Ishikawa (cell line): ENCODE data around the gene PPM1L.

Experiments
- CEBPB ChIP-seq: IDR thresholded peaks from 2 replicates; pipeline ENCODE4 v1.6.1; 2012
- CREB1 ChIP-seq: IDR thresholded peaks from 2 replicates; pipeline ENCODE4 v1.6.1; 2012; ENCODE audit warnings: low read depth
- EGR1 ChIP-seq: IDR thresholded peaks from 2 replicates; pipeline ENCODE4 v1.6.1; 2012
- EP300 ChIP-seq: IDR thresholded peaks from 2 replicates; pipeline ENCODE4 v1.6.1; 2012; ENCODE audit warnings: borderline replicate concordance
- FOXM1 ChIP-seq: IDR thresholded peaks from 2 replicates; pipeline ENCODE4 v1.6.1; 2012; ENCODE audit warnings: low read depth, borderline replicate concordance
- NFIC ChIP-seq: IDR thresholded peaks from 2 replicates; pipeline ENCODE4 v1.6.1; 2012
- RAD21 ChIP-seq: IDR thresholded peaks from 2 replicates; pipeline ENCODE4 v1.6.1; 2012; ENCODE audit warnings: low read depth
- REST ChIP-seq: IDR thresholded peaks from 2 replicates; pipeline ENCODE4 v1.6.1; 2012; ENCODE audit warnings: low read depth, mild to moderate bottlenecking
- TAF1 ChIP-seq: IDR thresholded peaks from 2 replicates; pipeline ENCODE4 v1.6.1; 2012; ENCODE audit warnings: low read depth, mild to moderate bottlenecking
- TCF12 ChIP-seq: IDR thresholded peaks from 2 replicates; pipeline ENCODE4 v1.6.1; 2012; ENCODE audit warnings: low read depth
- TEAD4 ChIP-seq: IDR thresholded peaks from 2 replicates; pipeline ENCODE4 v1.6.1; 2012
- USF1 ChIP-seq: IDR thresholded peaks from 2 replicates; pipeline ENCODE4 v1.6.1; 2012
- YY1 ChIP-seq: IDR thresholded peaks from 2 replicates; pipeline ENCODE4 v1.6.1; 2012; ENCODE audit warnings: low read depth
- ZBTB7A ChIP-seq: IDR thresholded peaks from 2 replicates; pipeline ENCODE4 v1.6.1; 2012; ENCODE audit warnings: low read depth
- TF ChIP-seq, protein P1 (sequence below): IDR thresholded peaks from 2 replicates; pipeline ENCODE4 v1.6.1; 2012

PPM1L gene

GRCh38 chr3:161070980-161071663, 315.1 kb downstream of the PPM1L start:
- TF ChIP-seq USF1, result no peak
- TF ChIP-seq ZBTB7A, result no peak
- TF ChIP-seq NFIC, result no peak
- no peak for TF ChIP-seq EGR1
- TF ChIP-seq YY1, result no peak
- TF ChIP-seq REST, result no peak
- no peak for TF ChIP-seq CREB1
- TF ChIP-seq, protein P1, sequence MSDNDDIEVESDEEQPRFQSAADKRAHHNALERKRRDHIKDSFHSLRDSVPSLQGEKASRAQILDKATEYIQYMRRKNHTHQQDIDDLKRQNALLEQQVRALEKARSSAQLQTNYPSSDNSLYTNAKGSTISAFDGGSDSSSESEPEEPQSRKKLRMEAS, result no peak
- no peak for TF ChIP-seq CEBPB
- no peak for TF ChIP-seq TAF1
- TF ChIP-seq FOXM1, result no peak
- no peak for TF ChIP-seq RAD21
- no peak for TF ChIP-seq TEAD4
- TF ChIP-seq EP300, result no peak
- no peak for TF ChIP-seq TCF12

- no peak for TF ChIP-seq USF1
- no peak for TF ChIP-seq TCF12
- TF ChIP-seq YY1, result no peak
- no peak for TF ChIP-seq ZBTB7A
- TF ChIP-seq TAF1, result no peak
- no peak for TF ChIP-seq FOXM1
- no peak for TF ChIP-seq REST
- no peak for TF ChIP-seq EGR1
- TF ChIP-seq TEAD4, result no peak
- TF ChIP-seq, protein P1, result no peak
- TF ChIP-seq RAD21, result no peak
- no peak for TF ChIP-seq EP300
- no peak for TF ChIP-seq NFIC
Measured at GRCh38 chr3:161072211-161072621, 316.2 kb downstream of the PPM1L start.

GRCh38 chr3:161072751-161073150, 316.7 kb downstream of the PPM1L start:
- TF ChIP-seq YY1 (no peak), TAF1 (no peak), ZBTB7A (no peak), TCF12 (no peak), FOXM1 (no peak), USF1 (no peak), CEBPB (no peak), NFIC (no peak), EGR1 (no peak), EP300 (no peak), CREB1 (no peak), RAD21 (no peak), TEAD4 (no peak)
- TF ChIP-seq, protein P1, result no peak

DNA sequence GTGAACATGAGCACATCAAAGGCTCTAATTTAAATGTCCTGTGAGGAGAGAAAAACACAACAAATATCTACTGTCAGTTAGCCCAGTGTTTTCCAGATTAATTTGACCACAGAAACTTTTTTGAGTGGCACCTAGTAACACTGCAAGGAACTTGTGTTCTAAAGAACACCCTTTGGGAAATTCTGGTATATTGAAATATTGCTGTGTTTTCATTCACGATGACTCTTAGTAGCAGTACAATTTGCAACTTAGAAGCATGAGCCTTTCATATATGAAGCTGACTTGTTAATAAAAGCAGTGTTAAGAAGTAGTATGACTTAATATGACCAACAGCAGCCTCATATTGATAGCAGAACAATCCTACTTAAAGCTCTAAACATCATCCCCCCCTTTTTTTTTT, 317.1 kb downstream of the PPM1L start:
- TF ChIP-seq NFIC, result no peak
- no peak for TF ChIP-seq REST
- no peak for TF ChIP-seq USF1
- TF ChIP-seq CREB1, result no peak
- TF ChIP-seq RAD21, result no peak
- TF ChIP-seq TAF1, result no peak
- no peak for TF ChIP-seq YY1
